Muscle layer of colon (tissue), 2 donors: Measurements from ENCODE around the gene IRF7.
"Not testable (repeated sequence)": the region's sequence is repeated elsewhere in the genome, so short reads cannot be mapped to it uniquely, and the experiment has no call there.

ENCODE experiments used
- H3K27ac ChIP-seq: one replicate; pipeline ENCODE4 v1.7.0; 2013; ENCODE audit warnings: low read depth, mild to moderate bottlenecking, low read length, moderate library complexity
- H3K27me3 ChIP-seq, 2 donors: one replicate each; pipeline ENCODE4 v1.7.0; 2013; ENCODE audit warnings: low read length in 2 of 2, mild to moderate bottlenecking in 2 of 2; ENCODE audit not compliant: insufficient read depth in 2 of 2, control insufficient read depth in 1 of 2
- H3K36me3 ChIP-seq: one replicate; pipeline ENCODE4 v1.7.0; 2013; ENCODE audit warnings: mild to moderate bottlenecking, low read length; ENCODE audit not compliant: insufficient read depth
- H3K4me1 ChIP-seq: one replicate; pipeline ENCODE4 v1.7.0; 2013; ENCODE audit warnings: mild to moderate bottlenecking, low read length; ENCODE audit not compliant: insufficient read depth
- H3K4me3 ChIP-seq, 2 donors: one replicate each; pipeline ENCODE4 v1.7.0; 2013; ENCODE audit warnings: low read length in 2 of 2, low read depth in 1 of 2, mild to moderate bottlenecking in 1 of 2, moderate library complexity in 1 of 2
- H3K9ac ChIP-seq: one replicate; pipeline ENCODE4 v1.7.0; 2013; ENCODE audit warnings: low read length
- H3K9me3 ChIP-seq: one replicate; pipeline ENCODE4 v1.7.0; 2013; ENCODE audit warnings: mild to moderate bottlenecking, low read length
- donor health status: abdominal sarcoma.
- donor health status: Adenocarcinoma of cecum.

Gene IRF7

GRCh38 chr11:654444-654843 lies 38.7 kb upstream of the IRF7 start:
- not testable (repeated sequence) for H3K9me3 ChIP-seq, H3K9ac ChIP-seq, H3K36me3 ChIP-seq, H3K27me3 ChIP-seq, H3K4me3 ChIP-seq, H3K27ac ChIP-seq, H3K4me1 ChIP-seq

DNA sequence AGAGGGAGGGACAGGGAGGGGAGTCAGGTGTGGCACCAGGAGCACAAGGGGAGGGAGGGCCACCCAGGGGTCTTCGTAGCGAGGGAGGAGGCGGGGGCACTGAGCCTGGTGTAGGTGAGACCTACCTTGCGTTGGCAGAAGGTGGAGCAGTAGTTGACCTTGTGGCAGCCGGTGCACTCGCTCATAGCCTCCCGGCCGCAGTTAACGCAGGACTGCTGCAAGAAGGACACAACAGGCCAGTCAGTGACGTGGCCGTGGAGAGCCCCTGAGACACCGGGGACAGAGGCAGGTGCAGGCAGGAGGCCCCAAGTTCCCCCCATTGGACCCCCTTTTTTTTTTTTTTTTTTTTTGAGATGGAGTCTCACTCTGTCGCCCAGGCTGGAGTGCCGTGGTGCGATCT lies 38.1 kb upstream of the IRF7 start:
- H3K9me3 ChIP-seq: no peaks in the 10 kb centered on the region
- H3K9ac ChIP-seq: no peak overlapping the region
- H3K4me1 ChIP-seq: no peaks in the 10 kb centered on the region
- H3K4me3 ChIP-seq: no peak overlapping the region
- H3K27ac ChIP-seq: no peak overlapping the region
- no peaks in the 10 kb centered on the region for H3K27me3 ChIP-seq
- H3K36me3 ChIP-seq: peaks cover 9% of the 10 kb centered on the region

DNA sequence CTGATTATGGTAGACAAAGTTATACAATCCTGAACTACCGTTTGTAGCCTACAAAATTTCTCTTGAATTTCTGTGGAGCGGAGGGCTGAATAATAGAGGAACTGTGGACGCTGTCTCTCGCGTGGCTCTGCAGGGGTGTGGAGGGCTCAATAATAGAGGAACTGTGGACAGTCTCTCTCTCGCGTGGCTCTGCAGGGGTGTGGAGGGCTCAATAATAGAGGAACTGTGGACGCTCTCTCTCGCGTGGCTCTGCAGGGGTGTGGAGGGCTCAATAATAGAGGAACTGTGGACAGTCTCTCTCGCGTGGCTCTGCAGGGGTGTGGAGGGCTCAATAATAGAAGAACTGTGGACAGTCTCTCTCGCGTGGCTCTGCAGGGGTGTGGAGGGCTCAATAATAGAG lies 37.4 kb upstream of the IRF7 start:
- H3K4me1 ChIP-seq, H3K4me3 ChIP-seq, H3K9me3 ChIP-seq, H3K27ac ChIP-seq, H3K9ac ChIP-seq, H3K27me3 ChIP-seq, H3K36me3 ChIP-seq: not testable (repeated sequence)

DNA sequence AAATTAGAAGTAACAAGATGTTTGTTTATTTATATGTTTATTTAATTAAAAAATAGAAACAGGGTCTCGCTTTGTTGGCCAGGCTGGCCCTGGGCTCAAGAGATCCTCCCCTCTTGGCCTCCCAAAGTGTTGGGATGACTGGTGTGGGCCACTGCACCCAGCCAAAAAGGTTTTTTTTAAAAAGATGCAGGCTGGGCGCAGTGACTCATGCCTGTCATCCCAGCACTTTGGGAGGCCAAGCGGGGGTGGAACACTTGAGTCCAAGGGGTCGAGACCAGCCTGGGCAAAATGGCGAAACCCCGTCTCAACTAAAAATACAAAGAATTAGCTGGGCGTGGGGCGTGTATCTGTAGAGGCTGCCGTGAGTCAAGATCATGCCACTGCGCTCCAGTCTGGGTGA lies 34.7 kb upstream of the IRF7 start:
- Histone ChIP-seq H3K9ac (no peak overlapping the region), H3K4me3 (no peak overlapping the region), H3K9me3 (no peaks in the 10 kb centered on the region), H3K27ac (no peak overlapping the region), H3K36me3 (peaks cover 9% of the 10 kb centered on the region), H3K27me3 (no peaks in the 10 kb centered on the region), H3K4me1 (no peaks in the 10 kb centered on the region)

GRCh38 chr11:647672-648158 lies 32.0 kb upstream of the IRF7 start:
- H3K4me1 ChIP-seq, H3K27ac ChIP-seq, H3K4me3 ChIP-seq, H3K36me3 ChIP-seq, H3K9ac ChIP-seq, H3K9me3 ChIP-seq, H3K27me3 ChIP-seq: not testable (repeated sequence)

DNA sequence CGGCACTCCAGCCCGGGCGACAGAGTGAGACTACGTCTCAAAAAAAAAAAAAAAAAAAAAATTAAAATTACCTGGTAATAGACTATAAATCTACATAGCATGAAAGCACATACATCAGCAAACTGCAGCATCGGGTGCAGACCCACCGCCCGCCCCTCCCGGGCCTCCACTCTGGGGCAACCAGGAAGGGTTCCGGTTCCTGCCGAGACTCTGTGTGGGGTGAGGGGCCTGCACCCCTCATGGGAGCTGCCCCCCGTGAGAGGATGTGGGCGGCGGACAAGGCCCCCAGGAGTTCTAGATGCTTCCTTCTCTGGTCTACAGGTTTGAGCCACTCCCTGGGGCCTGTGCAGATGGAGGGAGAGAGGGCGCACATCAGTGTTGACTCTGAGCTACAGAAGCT lies 30.5 kb upstream of the IRF7 start:
- Histone ChIP-seq H3K27ac (no peak overlapping the region), H3K27me3 (no peaks in the 10 kb centered on the region), H3K9me3 (no peaks in the 10 kb centered on the region), H3K9ac (no peak overlapping the region), H3K4me3 (no peak overlapping the region), H3K4me1 (no peaks in the 10 kb centered on the region), H3K36me3 (peaks cover 17% of the 10 kb centered on the region)

- Histone ChIP-seq H3K9me3 (no peaks in the 10 kb centered on the region), H3K27me3 (no peaks in the 10 kb centered on the region), H3K4me1 (no peaks in the 10 kb centered on the region), H3K4me3 (no peak overlapping the region), H3K9ac (no peak overlapping the region), H3K27ac (no peak overlapping the region), H3K36me3 (peaks cover 17% of the 10 kb centered on the region)
Measured at GRCh38 chr11:645536-645935, 29.8 kb upstream of the IRF7 start.

DNA sequence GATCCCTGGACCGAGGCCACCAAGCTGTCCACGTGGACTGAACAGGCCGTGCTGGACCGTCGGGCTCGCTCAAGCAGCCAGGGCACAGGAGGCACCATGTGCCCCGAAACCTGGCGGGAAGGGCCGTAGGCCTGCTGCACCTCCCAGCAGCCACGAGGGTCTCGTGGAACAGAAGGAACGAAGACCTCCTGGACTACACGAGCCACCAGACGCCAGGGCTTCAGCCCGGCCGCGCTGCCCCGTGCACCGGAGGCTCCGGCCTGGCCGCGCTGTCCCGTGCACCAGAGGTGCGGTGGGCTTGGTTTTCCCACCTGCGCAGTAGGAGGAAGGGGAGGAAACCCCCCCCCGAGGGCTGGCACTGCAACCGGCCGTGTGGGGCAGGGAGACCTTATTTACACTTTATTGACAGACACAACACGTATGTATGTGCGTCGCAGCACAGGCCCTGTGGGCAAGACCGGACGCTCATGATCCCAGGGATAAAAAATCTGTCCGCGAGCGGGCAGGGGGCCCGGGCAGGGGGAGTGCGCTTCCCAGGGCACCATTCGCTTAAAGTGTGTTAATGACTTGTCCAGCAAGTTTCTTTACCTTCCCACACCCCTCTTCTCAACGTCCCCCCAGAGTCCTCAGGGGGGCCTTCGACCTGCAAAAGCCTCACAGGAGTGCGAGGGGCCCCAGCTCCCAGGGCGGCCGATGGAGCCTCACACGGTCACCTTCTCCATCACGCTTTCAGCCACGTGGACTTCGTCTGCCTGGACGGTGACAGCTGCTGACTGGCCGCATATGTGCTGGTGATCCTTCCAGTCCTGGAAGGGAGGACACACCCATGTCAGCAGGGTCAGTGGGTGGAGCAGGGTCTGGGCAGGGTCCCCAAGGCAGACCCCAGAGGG lies 28.3 kb upstream of the IRF7 start:
- Histone ChIP-seq H3K4me1 (no peaks in the 10 kb centered on the region), H3K36me3 (peaks cover 9% of the 10 kb centered on the region), H3K27me3 (peaks cover 0 to 2% of the 10 kb centered on the region in 2 donors), H3K9me3 (no peaks in the 10 kb centered on the region), H3K4me3 (no peak overlapping the region), H3K9ac (no peak overlapping the region), H3K27ac (no peak overlapping the region)

DNA sequence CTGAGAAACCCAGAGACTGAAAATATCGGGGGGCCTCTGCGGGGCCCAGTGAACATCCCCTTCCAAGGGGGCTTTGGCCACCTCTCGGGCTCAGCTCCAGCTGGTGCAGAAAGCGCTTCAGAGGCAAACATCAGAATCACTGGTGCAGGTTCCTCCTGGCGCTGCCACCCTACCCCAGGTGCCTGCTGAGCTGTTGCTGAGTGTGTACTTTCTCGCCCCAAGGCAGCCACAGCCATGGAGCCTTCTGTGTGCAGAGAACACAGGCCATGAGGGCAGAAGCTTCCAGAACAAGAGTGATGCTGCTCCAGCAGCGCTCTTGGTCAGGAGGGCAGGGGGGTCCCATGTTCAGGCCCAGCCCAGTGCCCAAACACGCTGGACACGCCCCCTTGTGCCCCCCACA lies 27.6 kb upstream of the IRF7 start:
- Histone ChIP-seq H3K9me3 (no peaks in the 10 kb centered on the region), H3K4me3 (no peak overlapping the region), H3K4me1 (no peaks in the 10 kb centered on the region), H3K9ac (no peak overlapping the region), H3K36me3 (peaks cover 8% of the 10 kb centered on the region), H3K27me3 (peaks cover 3 to 10% of the 10 kb centered on the region in 2 donors), H3K27ac (no peak overlapping the region)

DNA sequence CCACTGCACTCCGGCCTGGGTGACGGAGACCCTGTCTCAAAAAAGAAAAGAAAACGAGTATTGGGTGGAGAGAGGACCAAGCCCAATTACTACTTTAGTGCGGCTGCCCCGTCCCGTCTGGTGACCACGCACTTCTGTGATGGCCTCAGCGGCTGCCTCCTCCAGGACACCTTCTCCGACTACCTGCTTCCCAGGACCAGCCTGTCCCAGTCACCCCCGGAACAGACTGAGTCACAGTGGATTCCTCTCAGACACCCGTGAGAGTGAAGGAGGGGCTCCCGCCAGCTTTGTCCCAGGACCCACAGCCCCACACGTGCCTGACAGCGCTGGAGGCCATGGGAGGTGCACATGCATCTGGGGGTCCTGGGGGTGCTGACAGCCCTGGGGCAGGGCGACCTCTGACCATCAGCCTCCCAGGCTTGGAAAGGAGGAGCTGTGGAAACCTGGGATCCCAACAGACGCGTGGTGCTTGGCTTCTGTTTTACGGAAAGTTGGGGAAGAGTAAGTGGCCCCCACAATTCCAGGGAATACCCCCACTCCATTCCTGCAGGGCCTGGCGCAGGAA lies 26.1 kb upstream of the IRF7 start:
- Histone ChIP-seq H3K36me3 (peaks cover 8% of the 10 kb centered on the region), H3K9ac (no peak overlapping the region), H3K27me3 (peaks cover 12 to 22% of the 10 kb centered on the region in 2 donors), H3K4me1 (no peaks in the 10 kb centered on the region), H3K9me3 (no peaks in the 10 kb centered on the region), H3K4me3 (no peak overlapping the region), H3K27ac (no peak overlapping the region)

DNA sequence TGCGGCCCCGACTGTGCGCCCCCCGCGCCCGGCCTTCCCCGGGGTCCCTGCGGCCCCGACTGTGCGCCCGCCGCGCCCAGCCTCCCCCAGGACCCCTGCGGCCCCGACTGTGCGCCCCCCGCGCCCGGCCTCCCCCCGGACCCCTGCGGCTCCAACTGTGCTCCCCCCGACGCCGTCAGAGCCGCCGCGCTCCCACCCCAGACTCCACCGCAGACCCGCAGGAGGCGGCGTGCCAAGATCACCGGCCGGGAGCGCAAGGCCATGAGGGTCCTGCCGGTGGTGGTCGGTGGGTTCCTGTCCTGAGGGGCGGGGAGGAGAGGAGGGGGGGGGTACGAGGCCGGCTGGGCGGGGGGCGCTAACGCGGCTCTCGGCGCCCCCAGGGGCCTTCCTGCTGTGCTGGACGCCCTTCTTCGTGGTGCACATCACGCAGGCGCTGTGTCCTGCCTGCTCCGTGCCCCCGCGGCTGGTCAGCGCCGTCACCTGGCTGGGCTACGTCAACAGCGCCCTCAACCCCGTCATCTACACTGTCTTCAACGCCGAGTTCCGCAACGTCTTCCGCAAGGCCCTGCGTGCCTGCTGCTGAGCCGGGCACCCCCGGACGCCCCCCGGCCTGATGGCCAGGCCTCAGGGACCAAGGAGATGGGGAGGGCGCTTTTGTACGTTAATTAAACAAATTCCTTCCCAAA lies 24.4 kb upstream of the IRF7 start:
- peaks cover 8% of the 10 kb centered on the region for H3K36me3 ChIP-seq
- H3K27me3 ChIP-seq: peaks cover 12 to 31% of the 10 kb centered on the region in 2 donors
- no peaks in the 10 kb centered on the region for H3K4me1 ChIP-seq
- H3K27ac ChIP-seq: no peak overlapping the region
- H3K9ac ChIP-seq: no peak overlapping the region
- no peaks in the 10 kb centered on the region for H3K9me3 ChIP-seq
- H3K4me3 ChIP-seq: no peak overlapping the region
